Lung (tissue), 12 donors: Measurements from ENCODE around the gene BRINP1. TPM values are rescaled to one million over a fixed set of nuclear protein-coding genes. Genes with fewer than 3 reads are reported as not detected.

ENCODE experiments used
- ATAC-seq: fragments of 200-7000 bp; cut with Tn5 transposase; one replicate; pipeline ENCODE4 v1.9.1; 2020; ENCODE audit warnings: moderate number of reproducible peaks; ENCODE audit not compliant: insufficient read depth, low FRiP score
- DNase-seq, 3 donors: peaks; one replicate each; pipeline ENCODE4 v3.0.0-alpha.2; 2013 to 2017
- H3K27ac ChIP-seq, 2 donors: one replicate each; pipeline ENCODE4 v1.5.1; 2013; ENCODE audit warnings: mild to moderate bottlenecking in 2 of 2, moderate library complexity in 2 of 2, control low read depth in 1 of 2, inconsistent platforms in 1 of 2, low read depth in 1 of 2, low read length in 1 of 2
- H3K27me3 ChIP-seq, 3 donors: one replicate each; pipeline ENCODE4 v1.5.1; 2013; ENCODE audit warnings: low read length in 2 of 3; ENCODE audit not compliant: control insufficient read depth in 3 of 3, insufficient read depth in 3 of 3
- H3K36me3 ChIP-seq, 4 donors: one replicate each; pipeline ENCODE4 v1.5.1; 2013; ENCODE audit warnings: low read length in 4 of 4, mild to moderate bottlenecking in 1 of 4, moderate library complexity in 1 of 4; ENCODE audit not compliant: control insufficient read depth in 4 of 4, insufficient read depth in 4 of 4
- H3K4me1 ChIP-seq, 5 donors: one replicate each; pipeline ENCODE4 v1.5.1; 2013; ENCODE audit warnings: low read length in 5 of 5, mild to moderate bottlenecking in 2 of 5, moderate library complexity in 1 of 5; ENCODE audit not compliant: control insufficient read depth in 5 of 5, insufficient read depth in 5 of 5
- H3K4me3 ChIP-seq: one replicate; pipeline ENCODE4 v1.5.1; 2013; ENCODE audit warnings: mild to moderate bottlenecking, control low read depth, moderate library complexity
- H3K9ac ChIP-seq, 2 donors: one replicate each; pipeline ENCODE4 v1.5.1; 2013; ENCODE audit warnings: low read length in 2 of 2, control low read depth in 1 of 2; ENCODE audit not compliant: insufficient read depth in 1 of 2
- H3K9me3 ChIP-seq, 4 donors: one replicate each; pipeline ENCODE4 v1.5.1; 2013; ENCODE audit warnings: low read length in 3 of 4, mild to moderate bottlenecking in 1 of 4, moderate library complexity in 1 of 4; ENCODE audit not compliant: control insufficient read depth in 4 of 4, insufficient read depth in 3 of 4
- WGBS, 2 donors: extraction: QIAGEN DNeasy Blood & Tissue Kit; methylation state at CpG; one replicate each; pipeline ENCODE4 v1.1.7; 2013; 5-methylcytosine and 5-hydroxymethylcytosine counted together
- polyA plus RNA-seq, 2 donors: library from polyadenylated mRNA; stranded (reverse); fragments of 200-250 nt; gene quantifications; one replicate each; pipeline ENCODE4 v1.2.1, GENCODE V29; 2013
- total RNA-seq, 2 donors: library from RNA; depleted of rRNA in 1 of 2; stranded (reverse); fragments of >200 nt in 1 of 2; gene quantifications; one replicate each; pipeline ENCODE4 v1.2.1, GENCODE V29; 2014 to 2021
- TF ChIP-seq, protein P1 (sequence below): IDR thresholded peaks from 2 replicates; pipeline ENCODE4 v1.5.1; 2012; ENCODE audit warnings: mild to moderate bottlenecking; ENCODE audit errors: control extremely low read depth, extremely low read depth
- donor health status: control.
- donor health status: control.
- donor health status: Bipolar disorder and iron deficiency.
- donor health status: healthy.
- donor health status: DM: yes; HTN: yes; CAD: no.

Gene BRINP1
- total and polyA plus RNA-seq, 4 donors, result 0.14 to 1.4 (median 0.42) TPM

DNA sequence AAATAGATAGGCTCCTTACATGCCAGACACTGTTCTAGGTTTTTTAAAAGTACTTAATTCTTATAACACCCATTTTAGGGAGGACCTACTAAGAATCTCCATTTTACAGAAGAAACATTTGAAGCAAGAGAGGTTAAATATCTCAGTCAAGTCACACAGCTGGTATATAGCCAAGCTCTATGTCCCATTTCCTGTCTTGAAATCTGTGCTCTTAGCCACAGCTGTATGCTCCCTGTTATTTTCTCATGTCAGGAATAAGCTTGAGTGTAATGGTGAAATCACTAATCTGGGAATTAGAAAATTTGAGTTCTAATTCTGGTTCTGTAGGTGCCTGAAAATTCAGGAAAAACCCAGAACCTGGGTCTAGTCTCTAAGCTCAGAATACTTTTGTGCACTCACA, 208.7 kb downstream of the BRINP1 start:
- ATAC-seq (no peak), DNase-seq (peak in 1 of 3 donors; percentile 16)
- Histone ChIP-seq H3K9ac (no peak overlapping the region), H3K4me1 (no peaks in the 10 kb centered on the region), H3K27ac (no peak overlapping the region), H3K9me3 (peaks cover 0 to 4% (median 0%) of the 10 kb centered on the region in 4 donors), H3K27me3 (no peaks in the 10 kb centered on the region), H3K36me3 (no peaks in the 10 kb centered on the region), H3K4me3 (no peak overlapping the region)
- TF ChIP-seq, protein P1, sequence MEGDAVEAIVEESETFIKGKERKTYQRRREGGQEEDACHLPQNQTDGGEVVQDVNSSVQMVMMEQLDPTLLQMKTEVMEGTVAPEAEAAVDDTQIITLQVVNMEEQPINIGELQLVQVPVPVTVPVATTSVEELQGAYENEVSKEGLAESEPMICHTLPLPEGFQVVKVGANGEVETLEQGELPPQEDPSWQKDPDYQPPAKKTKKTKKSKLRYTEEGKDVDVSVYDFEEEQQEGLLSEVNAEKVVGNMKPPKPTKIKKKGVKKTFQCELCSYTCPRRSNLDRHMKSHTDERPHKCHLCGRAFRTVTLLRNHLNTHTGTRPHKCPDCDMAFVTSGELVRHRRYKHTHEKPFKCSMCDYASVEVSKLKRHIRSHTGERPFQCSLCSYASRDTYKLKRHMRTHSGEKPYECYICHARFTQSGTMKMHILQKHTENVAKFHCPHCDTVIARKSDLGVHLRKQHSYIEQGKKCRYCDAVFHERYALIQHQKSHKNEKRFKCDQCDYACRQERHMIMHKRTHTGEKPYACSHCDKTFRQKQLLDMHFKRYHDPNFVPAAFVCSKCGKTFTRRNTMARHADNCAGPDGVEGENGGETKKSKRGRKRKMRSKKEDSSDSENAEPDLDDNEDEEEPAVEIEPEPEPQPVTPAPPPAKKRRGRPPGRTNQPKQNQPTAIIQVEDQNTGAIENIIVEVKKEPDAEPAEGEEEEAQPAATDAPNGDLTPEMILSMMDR, result no peak

DNA sequence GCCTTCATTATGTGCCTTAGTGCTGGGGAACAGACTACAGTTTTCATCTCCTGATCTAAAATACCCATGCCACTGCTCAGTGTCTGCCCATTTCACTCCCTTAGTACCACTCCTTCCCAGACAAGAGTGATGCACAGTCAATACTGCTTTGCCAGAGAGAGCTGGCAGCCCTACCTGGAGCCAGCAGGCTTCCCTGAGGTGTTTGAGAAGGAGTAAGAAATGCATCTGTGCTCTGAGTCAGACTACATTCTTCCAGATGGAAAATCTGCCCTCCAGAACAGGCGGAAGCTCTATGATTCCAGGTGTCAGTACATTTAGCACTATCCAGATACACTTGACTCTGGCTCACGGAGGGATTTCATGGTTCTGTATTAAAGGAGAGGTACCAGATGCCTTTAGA, 209.8 kb downstream of the BRINP1 start:
- ATAC-seq (no peak), DNase-seq (no peak)
- 83 to 91% methylated on average over 2 of the region's 2 CpGs for WGBS, 2 donors
- H3K36me3 ChIP-seq, result no peaks in the 10 kb centered on the region
- H3K4me1 ChIP-seq, result no peaks in the 10 kb centered on the region
- H3K4me3 ChIP-seq, result no peak overlapping the region
- TF ChIP-seq, protein P1, result no peak
- H3K9me3 ChIP-seq, result peaks cover 0 to 4% (median 0%) of the 10 kb centered on the region in 4 donors
- no peak overlapping the region for H3K9ac ChIP-seq
- no peak overlapping the region for H3K27ac ChIP-seq
- no peaks in the 10 kb centered on the region for H3K27me3 ChIP-seq

DNA sequence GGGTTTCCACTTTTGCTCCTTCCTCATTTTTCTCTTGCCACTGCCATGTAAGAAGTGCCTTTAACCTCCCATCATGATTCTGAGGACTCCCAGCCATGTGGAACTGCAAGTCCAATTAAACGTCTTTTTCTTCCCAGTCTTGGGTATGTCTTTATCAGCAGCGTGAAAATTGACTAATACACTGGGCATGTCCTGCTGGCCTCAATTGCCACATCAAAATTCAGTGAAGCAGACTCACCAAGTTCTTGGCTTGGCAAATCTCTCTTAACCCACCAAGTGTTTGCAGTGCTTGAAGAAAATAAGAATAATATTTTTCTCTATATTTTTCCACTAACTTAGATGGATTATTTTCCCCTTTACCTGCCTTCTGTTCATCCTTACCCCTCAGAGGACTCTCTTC, 212.0 kb downstream of the BRINP1 start:
- ATAC-seq (no peak), DNase-seq (no peak)
- Histone ChIP-seq H3K4me1 (no peaks in the 10 kb centered on the region), H3K9ac (no peak overlapping the region), H3K27ac (no peak overlapping the region), H3K36me3 (no peaks in the 10 kb centered on the region), H3K27me3 (no peaks in the 10 kb centered on the region), H3K9me3 (peaks cover 0 to 6% (median 0%) of the 10 kb centered on the region in 4 donors), H3K4me3 (no peak overlapping the region)
- 73 to 91% methylated on average over 2 of the region's 2 CpGs for WGBS, 2 donors
- TF ChIP-seq, protein P1, result no peak

DNA sequence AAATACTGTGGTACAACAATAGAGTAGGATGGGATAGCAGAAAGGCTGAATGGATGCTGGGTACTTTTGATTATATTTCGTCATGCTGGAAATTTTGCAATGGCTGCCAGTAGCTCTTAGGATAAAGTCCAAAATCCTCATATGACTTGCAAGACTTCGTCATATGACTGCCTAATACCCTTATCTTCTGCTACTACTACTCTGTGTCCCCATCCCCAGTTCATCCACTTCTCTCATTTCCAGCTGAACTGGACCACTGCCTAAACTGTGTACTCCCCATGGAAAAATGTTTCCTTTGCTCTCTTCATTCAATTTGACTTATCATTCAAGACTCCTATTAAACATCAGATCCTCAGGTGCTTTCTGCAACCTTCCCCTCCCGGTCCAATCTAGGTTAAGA, 212.9 kb downstream of the BRINP1 start:
- H3K27ac ChIP-seq, result no peak overlapping the region
- DNase-seq (no peak), ATAC-seq (no peak)
- TF ChIP-seq, protein P1, result no peak
- H3K27me3 ChIP-seq, result no peaks in the 10 kb centered on the region
- no peaks in the 10 kb centered on the region for H3K36me3 ChIP-seq
- H3K4me3 ChIP-seq, result no peak overlapping the region
- no peaks in the 10 kb centered on the region for H3K4me1 ChIP-seq
- 70 to 83% methylated on average over 3 of the region's 3 CpGs for WGBS, 2 donors
- no peak overlapping the region for H3K9ac ChIP-seq
- peaks cover 0 to 6% (median 0%) of the 10 kb centered on the region in 4 donors for H3K9me3 ChIP-seq
